A549 (cell line): Measurements from ENCODE around the gene CDCA7. TPM values are rescaled to one million over a fixed set of nuclear protein-coding genes. Genes with fewer than 3 reads are reported as not detected.

Experiments
- ATAC-seq, 2 experiments: fragments of 200-7000 bp in 1 of 2; fragments of >200 bp in 1 of 2; cut with Nextera tagmentation in 1 of 2; cut with Tn5 transposase in 1 of 2; 3 replicates each; pipeline versions ENCODE4 v1.8.0 to v1.9.1; 2018 to 2020; ENCODE audit warnings: mild to moderate bottlenecking in 1 of 2, moderate library complexity in 1 of 2
- CTCF ChIA-PET: fragments of 300-600 bp; sonication (Branson Sonifier 250); formaldehyde crosslinking; extraction: SDS; loops from one replicate; lab custom pipeline; 2021; ENCODE audit warnings: antibody characterized with exemption, inconsistent platforms; lab: Yijun Ruan, JAX
- POLR2A ChIA-PET: fragments of 350-600 bp; formaldehyde crosslinking; extraction: SDS; loops from one replicate; lab custom pipeline; 2021; ENCODE audit warnings: antibody characterized with exemption, inconsistent platforms; lab: Yijun Ruan, JAX
- DNase-seq, 2 experiments: peaks; one replicate each; pipeline versions ENCODE4 v3.0.0 to v3.0.0-alpha.2; 2011 to 2016; ENCODE audit warnings: low read depth in 1 of 2, low spot score in 1 of 2
- FAIRE-seq: peaks from 2 replicates; lab custom pipeline; 2011; peaks lifted over from hg19 to GRCh38; lab: Jason Lieb, UNC
- H3K27ac ChIP-seq, 2 experiments: fragments of >200 bp; sonication (Bioruptor Twin); formaldehyde crosslinking; 3 replicates each; pipeline ENCODE4 v1.5.1; 2016 to 2017
- H3K4me1 ChIP-seq: fragments of >200 bp; sonication (Bioruptor Twin); formaldehyde crosslinking; 3 replicates; pipeline ENCODE4 v1.6.1; 2016
- H3K4me2 ChIP-seq: fragments of >200 bp; sonication (Bioruptor Twin); formaldehyde crosslinking; 3 replicates; pipeline ENCODE4 v1.6.1; 2016
- H3K4me3 ChIP-seq: fragments of >200 bp; sonication (Bioruptor Twin); formaldehyde crosslinking; 3 replicates; pipeline ENCODE4 v1.5.1; 2016
- H3K9me3 ChIP-seq: fragments of >200 bp; sonication (Bioruptor Twin); formaldehyde crosslinking; 3 replicates; pipeline ENCODE4 v1.6.1; 2016
- CBX2 ChIP-seq: fragments of 200-600 bp; sonication (generic); IDR thresholded peaks from 2 replicates; pipeline ENCODE4 v1.6.1; 2016; ENCODE audit warnings: low read depth, mild to moderate bottlenecking, borderline replicate concordance
- CHD4 ChIP-seq: fragments of 200-600 bp; sonication (generic); IDR thresholded peaks from 2 replicates; pipeline ENCODE4 v1.6.1; 2016; ENCODE audit warnings: antibody characterized with exemption, mild to moderate bottlenecking, borderline replicate concordance
- E2F6 ChIP-seq: IDR thresholded peaks from 2 replicates; pipeline ENCODE4 v1.6.1; 2012; ENCODE audit warnings: low read depth, borderline replicate concordance
- EHF ChIP-seq: fragments of 250-450 bp; sonication (Bioruptor Pico); IDR thresholded peaks from 2 replicates; pipeline ENCODE4 v1.5.0; 2020; ENCODE audit warnings: mild to moderate bottlenecking
- EHMT2 ChIP-seq: fragments of 200-600 bp; sonication (generic); IDR thresholded peaks from 2 replicates; pipeline ENCODE4 v1.6.1; 2016; ENCODE audit warnings: antibody characterized with exemption, low read depth, mild to moderate bottlenecking, moderate library complexity
- ESRRA ChIP-seq: fragments of 150-350 bp; IDR thresholded peaks from 2 replicates; pipeline ENCODE4 v1.6.1; 2014; ENCODE audit warnings: mild to moderate bottlenecking, low read length, borderline replicate concordance
- HOXA7 ChIP-seq: fragments of 250-450 bp; sonication (Bioruptor Pico); IDR thresholded peaks from 2 replicates; pipeline ENCODE4 v1.5.0; 2020; ENCODE audit warnings: mild to moderate bottlenecking, moderate library complexity
- HOXB13 ChIP-seq: fragments of 250-450 bp; sonication (Bioruptor Pico); IDR thresholded peaks from 2 replicates; pipeline ENCODE4 v1.5.0; 2020; ENCODE audit warnings: low read depth, mild to moderate bottlenecking, moderate library complexity
- HOXB5 ChIP-seq: fragments of 250-450 bp; sonication (Bioruptor Pico); IDR thresholded peaks from 2 replicates; pipeline ENCODE4 v1.5.0; 2020; ENCODE audit warnings: mild to moderate bottlenecking, moderate library complexity
- JUN ChIP-seq, 2 experiments: fragments of >200 bp; sonication (Bioruptor Twin); formaldehyde crosslinking; IDR thresholded peaks; 2 replicates in 1 of 2; 3 replicates in 1 of 2; pipeline ENCODE4 v1.6.1; 2016 to 2017
- KDM5A ChIP-seq: fragments of 200-600 bp; sonication (generic); IDR thresholded peaks from 2 replicates; pipeline ENCODE4 v1.6.1; 2016; ENCODE audit warnings: antibody characterized with exemption, mild to moderate bottlenecking
- MAX ChIP-seq: IDR thresholded peaks from 2 replicates; pipeline ENCODE4 v1.6.1; 2012
- MAZ ChIP-seq: fragments of 150-350 bp; IDR thresholded peaks from 2 replicates; pipeline ENCODE4 v1.6.1; 2014; ENCODE audit warnings: antibody characterized with exemption, low read depth, low read length, borderline replicate concordance
- MYC ChIP-seq: IDR thresholded peaks from 2 replicates; pipeline ENCODE4 v1.6.1; 2012; ENCODE audit warnings: mild to moderate bottlenecking, inconsistent platforms, low read length, improper control_type of control experiment, borderline replicate concordance
- NFE2L2 ChIP-seq: fragments of 150-350 bp; conservative IDR thresholded peaks from 2 replicates; pipeline ENCODE4 v1.6.1; 2014; ENCODE audit warnings: low read length
- NR3C1 ChIP-seq: fragments of >200 bp; sonication (Bioruptor Twin); formaldehyde crosslinking; IDR thresholded peaks from 3 replicates; pipeline ENCODE4 v1.6.1; 2017
- POLR2A ChIP-seq: IDR thresholded peaks from 2 replicates; pipeline ENCODE4 v1.6.1; 2012; ENCODE audit warnings: mild to moderate bottlenecking, low read length
- RAD21 ChIP-seq, 2 experiments: fragments of >200 bp in 1 of 2; sonication (Bioruptor Twin) in 1 of 2; formaldehyde crosslinking in 1 of 2; IDR thresholded peaks in 1 of 2; conservative IDR thresholded peaks in 1 of 2; 2 replicates in 1 of 2; 3 replicates in 1 of 2; pipeline ENCODE4 v1.6.1; 2012 to 2018; ENCODE audit warnings: inconsistent platforms in 1 of 2
- RCOR1 ChIP-seq: fragments of 150-350 bp; IDR thresholded peaks from 2 replicates; pipeline ENCODE4 v1.6.1; 2014; ENCODE audit warnings: antibody characterized with exemption, low read length, low read depth
- RNF2 ChIP-seq: fragments of 200-600 bp; sonication (generic); IDR thresholded peaks from 2 replicates; pipeline ENCODE4 v1.6.1; 2016; ENCODE audit warnings: low read depth, mild to moderate bottlenecking, antibody characterized with exemption, moderate library complexity, borderline replicate concordance
- TP53 ChIP-seq: fragments of 250-450 bp; sonication (Bioruptor Pico); IDR thresholded peaks from 2 replicates; pipeline ENCODE4 v1.5.0; 2021; ENCODE audit warnings: mild to moderate bottlenecking, moderate library complexity
- ZNF302 ChIP-seq: fragments of 250-450 bp; sonication (Bioruptor Pico); IDR thresholded peaks from 2 replicates; pipeline ENCODE4 v1.9.0; 2021; ENCODE audit warnings: inconsistent platforms, mild to moderate bottlenecking, moderate library complexity
- WGBS: methylation state at CpG from one replicate; pipeline ENCODE4 v1.1.6; 2017; ENCODE audit errors: missing lambda C conversion rate; 5-methylcytosine and 5-hydroxymethylcytosine counted together
- polyA plus RNA-seq, 4 experiments: library from polyadenylated mRNA; depleted of rRNA in 3 of 4; stranded (reverse); fragments of >200 nt; fragmentation: RNase III in 1 of 4; extraction: RNeasy Plus Mini Kit Qiagen cat#74134 plus additional on column Dnase treatment in 1 of 4; gene quantifications; 2 replicates in 3 of 4; 3 replicates in 1 of 4; pipeline ENCODE4 v1.2.3, GENCODE V29; 2011 to 2017

Gene CDCA7
- polyA plus RNA-seq, 2 of the 4 experiments (the other 2 are of a cell fraction) = 39.4 to 93.5 TPM

GRCh38 chr2:173355132-173355865, 627 bp downstream of the CDCA7 start (continued):
- TF ChIP-seq JUN (IDR thresholded peaks at IDR 0.05) (no peak; a peak in 1 of 5 replicates), EHMT2 (no peak), E2F6 (no peak), MYC (peak; percentile 65; the same call in 1 of the 2 replicates), POLR2A (peak; percentile 44), CBX2 (no peak)

GRCh38 chr2:173355866-173356508, 1.3 kb downstream of the CDCA7 start:
- peak overlapping the region; percentile 81 for H3K4me2 ChIP-seq
- WGBS = 23% methylated on average over 16 of the region's 16 CpGs
- H3K4me1 ChIP-seq = peaks cover 22% of the 10 kb centered on the region
- ATAC-seq (peak in 1 of 2 experiments; percentile 39; a peak in 3 of 6 replicates), FAIRE-seq (no peak), DNase-seq (no peak)
- H3K4me3 ChIP-seq = peak overlapping the region; percentile 94
- CTCF ChIA-PET = interaction anchor here (0.6 to 0.8 kb wide), 2 partner anchors 15 to 596 kb away, joined by 3 read pairs; no protein-coding TSS in a partner anchor
- POLR2A ChIA-PET = interaction anchor here (0.6 kb wide), 1 partner anchor 212 kb away, joined by 4 read pairs; no protein-coding TSS in a partner anchor
- peak overlapping the region; percentile 92 to 98 for H3K27ac ChIP-seq
- H3K9me3 ChIP-seq = no peaks in the 10 kb centered on the region
- TF ChIP-seq TP53 (CRISPR knock-in tag) (no peak), JUN (IDR thresholded peaks at IDR 0.05) (no peak), HOXB5 (CRISPR knock-in tag) (no peak), ESRRA (no peak), KDM5A (no peak), NR3C1 (no peak), EHF (CRISPR knock-in tag) (no peak), RAD21 (conservative IDR thresholded peaks at IDR 0.05 in 1 of 2, IDR thresholded peaks at IDR 0.05 in 1 of 2) (no peak), MAZ (no peak)

GRCh38 chr2:173357346-173357745, 2.7 kb downstream of the CDCA7 start:
- Histone ChIP-seq H3K9me3 (no peaks in the 10 kb centered on the region), H3K4me3 (no peak overlapping the region), H3K4me2 (peak overlapping the region; percentile 81; the same call in 2 of the 3 replicates), H3K4me1 (peaks cover 22% of the 10 kb centered on the region), H3K27ac (no peak overlapping the region)
- DNase-seq (no peak), ATAC-seq (no peak), FAIRE-seq (no peak)
- WGBS = 84% methylated on average over 3 of the region's 3 CpGs
- CTCF ChIA-PET = interaction anchor here (1.3 kb wide), 1 partner anchor 131 kb away, joined by 4 read pairs; no protein-coding TSS in a partner anchor
- no peak for TF ChIP-seq HOXB13 (CRISPR knock-in tag)
- TF ChIP-seq NFE2L2 = no peak
- TF ChIP-seq E2F6 = no peak
- TF ChIP-seq MAZ = no peak
- no peak for TF ChIP-seq ESRRA
- no peak for TF ChIP-seq ZNF302
- TF ChIP-seq CHD4 = no peak
- TF ChIP-seq RNF2 = no peak
- no peak for TF ChIP-seq MAX
- TF ChIP-seq RCOR1 = no peak
- no peak for TF ChIP-seq HOXA7 (CRISPR knock-in tag)
- POLR2A ChIA-PET = interaction anchor here (0.7 kb wide), 1 partner anchor 18 kb away, joined by 4 read pairs; no protein-coding TSS in a partner anchor
